NCI-H2081 (cell line): ENCODE results near the gene LRTM1.

Experiments used
- DNase-seq, 2 experiments: peaks; one replicate each; lab custom pipeline; 2025; lab: John Stamatoyannopoulos, UW

Gene LRTM1

GRCh38 chr3:54928046-54928770 is at the start of gene LRTM1:
Gene LRTM1, minus strand, starts transcription at chr3:54928059. Its CDS starts 148 bp downstream, at chr3:54927911.
- DNase-seq, result no peak

- no peak for DNase-seq
These were observed 49.6 kb upstream of the LRTM1 start for GRCh38 chr3:54977439-54977838.

- no peak for DNase-seq
These were observed 43.0 kb upstream of the LRTM1 start for GRCh38 chr3:54970895-54971294.

DNA sequence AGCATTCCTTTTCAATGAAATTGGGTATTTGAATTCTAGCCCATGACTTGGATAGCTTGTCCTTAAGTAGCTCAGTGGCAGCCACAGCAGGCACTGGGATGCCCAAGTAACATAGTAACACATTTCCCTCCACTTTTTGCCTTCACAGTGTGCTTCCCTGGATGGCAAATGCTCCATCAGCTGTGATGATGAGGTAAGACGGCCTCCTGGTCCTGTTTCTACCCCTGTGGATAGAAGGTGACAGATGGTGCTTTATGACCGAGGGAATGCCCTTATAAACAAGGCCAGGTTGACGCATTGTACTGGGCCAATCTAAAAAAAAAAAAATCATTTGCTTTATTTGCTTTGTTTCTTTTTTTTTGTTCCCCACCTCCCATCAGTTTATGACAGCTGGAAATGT is 41.8 kb upstream of the LRTM1 start:
- DNase-seq, result no peak

DNA sequence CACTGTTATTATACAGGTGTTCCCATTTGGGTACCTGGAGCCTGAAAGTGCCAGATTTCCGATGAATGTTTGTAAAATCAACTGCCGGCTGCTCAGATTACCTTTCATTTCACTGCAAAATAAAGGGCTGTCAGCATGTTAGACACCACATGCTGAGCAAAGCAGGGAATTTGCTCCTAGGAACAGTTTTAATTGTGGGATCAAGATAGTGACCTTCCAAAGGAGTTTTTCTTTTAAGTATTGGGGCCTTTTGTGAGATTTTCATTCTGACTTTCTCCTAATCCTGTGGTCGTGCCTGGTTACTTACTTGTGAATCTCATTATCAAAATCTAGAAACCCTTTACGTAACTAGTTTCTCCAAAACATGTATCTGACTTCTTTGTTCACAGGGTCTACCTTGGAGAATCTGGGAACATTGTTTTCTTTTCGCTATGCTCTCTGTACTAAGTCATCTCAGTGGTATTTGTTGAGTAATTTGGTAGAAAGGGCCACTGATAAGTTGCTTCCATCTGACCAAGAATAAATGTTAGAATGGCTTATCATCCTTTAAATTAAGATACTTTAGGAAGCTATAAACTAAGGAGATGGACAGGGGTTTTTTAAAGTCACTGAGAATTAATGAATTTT is 40.8 kb upstream of the LRTM1 start:
- DNase-seq, result peak in 1 of 2 experiments; percentile 33

DNA sequence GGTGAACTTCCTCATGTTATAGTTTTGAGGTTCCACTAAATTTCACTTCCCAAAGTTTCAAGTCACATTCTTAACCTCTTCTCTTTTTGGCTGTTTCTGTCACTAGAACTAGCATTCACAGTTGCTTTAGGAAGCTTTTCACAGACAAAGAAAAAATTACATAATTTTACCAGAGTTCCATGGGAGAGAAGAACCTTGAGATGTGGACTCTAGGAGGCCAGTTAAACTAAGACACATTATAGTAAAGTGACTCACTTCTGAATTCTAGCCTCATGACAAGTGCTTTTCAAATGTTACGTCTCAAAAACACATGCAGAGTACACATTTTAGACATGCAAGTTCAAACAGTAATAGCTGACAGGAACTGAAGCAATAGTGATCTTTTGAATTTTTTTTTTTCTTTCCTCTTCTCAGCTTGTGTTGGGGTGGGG is 39.9 kb upstream of the LRTM1 start:
- DNase-seq, result no peak

- no peak for DNase-seq
These were observed 39.1 kb upstream of the LRTM1 start for GRCh38 chr3:54966979-54967378.

DNA sequence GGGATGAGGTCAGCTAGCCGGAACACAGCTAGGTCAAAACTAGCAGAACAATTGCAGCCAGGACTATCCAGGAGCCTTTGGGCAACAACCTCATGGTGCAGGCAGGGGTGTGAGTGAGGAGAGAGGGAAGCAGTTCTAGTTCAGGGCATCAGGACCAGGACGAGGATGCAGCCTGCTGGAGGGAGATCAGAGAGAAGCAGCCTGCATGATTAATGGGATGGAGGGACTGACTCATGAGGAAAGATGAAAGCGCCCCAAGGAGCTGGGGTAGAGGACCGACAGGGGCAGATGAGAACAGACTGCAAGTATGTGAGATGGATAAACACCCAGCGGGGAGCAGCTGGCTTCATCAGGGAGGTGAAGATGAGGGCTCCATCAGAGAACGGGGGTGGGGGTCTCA is 37.9 kb upstream of the LRTM1 start:
- DNase-seq, result no peak

- DNase-seq, result no peak
These were observed 36.2 kb upstream of the LRTM1 start for GRCh38 chr3:54964081-54964480.

DNA sequence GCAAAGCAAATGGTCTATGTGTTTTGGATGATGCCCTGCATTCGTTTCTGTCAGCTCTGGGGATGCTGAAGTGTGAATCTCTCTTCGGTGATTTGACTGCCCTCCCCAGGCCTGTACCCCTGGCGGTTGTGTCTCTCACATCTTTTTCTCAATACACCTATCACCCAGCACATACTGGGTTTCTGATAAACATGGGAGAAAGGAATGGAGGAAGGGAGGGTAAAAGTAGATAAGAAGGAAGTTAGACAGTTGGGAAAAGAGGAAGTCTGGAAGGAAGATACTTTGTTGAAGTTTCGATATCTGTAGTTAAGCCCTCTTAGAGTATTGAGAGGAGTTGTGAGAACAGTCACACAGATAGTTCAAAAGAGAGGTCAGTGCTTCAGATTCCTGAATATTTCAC is 35.8 kb upstream of the LRTM1 start:
- DNase-seq, result no peak

GRCh38 chr3:54962200-54962599 is 34.3 kb upstream of the LRTM1 start:
- no peak for DNase-seq

GRCh38 chr3:54960701-54961100 is 32.8 kb upstream of the LRTM1 start:
- DNase-seq, result no peak

- no peak for DNase-seq
These were observed 32.2 kb upstream of the LRTM1 start for GRCh38 chr3:54960082-54960481.

DNA sequence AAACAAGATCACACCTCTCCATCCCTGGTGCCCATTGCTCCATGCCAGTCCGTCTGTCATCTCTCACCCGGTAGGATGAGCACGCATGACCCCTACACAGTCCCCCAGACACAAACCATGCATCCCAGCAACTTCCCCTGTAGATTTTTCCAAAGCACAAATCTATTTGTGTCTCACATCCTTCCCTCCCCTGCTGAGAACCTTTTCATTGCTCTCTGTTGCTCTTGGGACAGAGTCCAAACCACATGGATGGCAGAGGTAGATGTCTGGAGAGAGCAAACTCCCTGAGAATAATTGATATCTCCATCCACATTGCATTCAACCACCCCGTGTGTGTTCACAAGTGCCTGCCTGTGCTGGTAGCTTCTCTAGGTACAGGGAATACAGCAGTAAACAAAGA is 29.9 kb upstream of the LRTM1 start:
- DNase-seq, result peak in 1 of 2 experiments; percentile 1

DNA sequence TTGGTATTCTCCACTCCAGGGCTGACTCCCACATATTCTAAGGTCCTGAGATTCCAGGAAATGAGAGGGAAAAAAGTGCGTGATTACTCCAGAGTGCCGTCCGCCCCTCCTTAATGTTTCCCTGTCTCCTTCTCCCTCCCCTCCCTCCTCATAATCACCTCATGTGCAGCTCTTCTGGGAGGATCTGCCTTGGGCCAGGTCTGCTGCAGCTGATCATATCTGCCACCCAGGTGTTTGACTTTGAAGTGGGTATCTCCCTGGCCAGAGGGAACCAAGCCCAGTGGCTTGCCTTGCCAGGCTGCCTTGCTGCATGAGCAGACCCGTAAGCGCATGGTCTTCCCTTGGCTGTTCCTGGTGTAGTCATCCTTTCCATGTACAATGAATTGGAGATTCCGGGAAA is 28.1 kb upstream of the LRTM1 start:
- DNase-seq, result no peak

DNA sequence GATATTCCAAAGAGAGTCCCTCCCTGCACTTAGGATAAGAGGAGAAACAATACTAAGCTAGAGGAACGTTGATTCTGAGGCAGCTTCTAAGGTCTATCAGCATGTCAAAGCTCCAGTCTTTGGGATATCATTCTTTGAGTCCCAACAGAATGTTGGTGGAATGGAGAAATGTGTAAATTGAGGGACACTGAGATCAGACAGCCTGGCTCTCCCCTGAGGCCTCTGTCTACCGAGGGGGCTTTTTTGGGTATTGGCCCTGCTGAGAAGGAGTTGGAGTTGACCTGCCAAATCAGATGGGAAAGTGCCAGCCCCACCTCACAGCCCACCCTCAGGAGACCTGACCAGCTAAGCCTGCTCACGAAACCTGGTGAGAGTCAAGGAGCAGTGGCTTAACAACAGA is 27.6 kb upstream of the LRTM1 start:
- DNase-seq, result no peak

DNA sequence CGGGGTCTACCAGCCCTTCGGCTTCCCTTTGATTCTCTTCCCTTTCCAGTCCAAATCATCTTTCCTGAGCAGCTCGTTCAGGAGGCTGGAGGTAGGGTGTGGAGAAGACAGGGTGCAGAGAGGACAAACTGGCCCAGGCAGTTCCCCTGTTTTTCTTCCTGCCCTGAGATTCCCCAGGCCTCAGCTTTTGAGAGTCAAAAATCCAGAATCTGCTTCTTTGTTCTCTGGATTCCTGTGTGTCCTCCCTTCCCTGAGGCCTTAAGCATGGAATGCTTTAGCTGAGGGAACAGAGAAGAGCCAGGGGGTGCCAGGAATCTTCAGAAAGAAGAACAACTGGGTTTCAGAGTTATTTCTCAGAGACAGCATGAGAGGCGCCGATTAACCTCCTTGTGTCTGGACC is 26.7 kb upstream of the LRTM1 start:
- DNase-seq, result no peak

DNA sequence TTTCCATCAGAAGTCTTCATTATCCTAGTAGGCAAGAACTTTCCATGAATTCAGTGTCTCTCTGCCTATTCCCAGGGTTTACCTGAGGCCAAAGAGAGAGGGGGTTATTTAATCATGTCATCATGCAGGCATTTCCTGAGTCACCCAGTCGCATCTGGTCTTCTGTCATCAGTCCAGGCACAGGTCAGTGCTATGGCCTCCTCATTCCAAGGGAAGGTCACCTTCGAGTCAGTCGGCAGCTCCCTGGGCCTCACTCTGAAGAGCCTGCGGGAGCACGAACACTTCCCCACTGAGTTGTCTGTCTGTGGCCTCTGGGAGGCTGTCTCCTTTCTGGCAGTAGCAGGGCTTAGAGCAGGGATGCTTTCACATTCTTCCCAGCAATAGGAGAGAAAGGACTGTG is 26.2 kb upstream of the LRTM1 start:
- no peak for DNase-seq

DNA sequence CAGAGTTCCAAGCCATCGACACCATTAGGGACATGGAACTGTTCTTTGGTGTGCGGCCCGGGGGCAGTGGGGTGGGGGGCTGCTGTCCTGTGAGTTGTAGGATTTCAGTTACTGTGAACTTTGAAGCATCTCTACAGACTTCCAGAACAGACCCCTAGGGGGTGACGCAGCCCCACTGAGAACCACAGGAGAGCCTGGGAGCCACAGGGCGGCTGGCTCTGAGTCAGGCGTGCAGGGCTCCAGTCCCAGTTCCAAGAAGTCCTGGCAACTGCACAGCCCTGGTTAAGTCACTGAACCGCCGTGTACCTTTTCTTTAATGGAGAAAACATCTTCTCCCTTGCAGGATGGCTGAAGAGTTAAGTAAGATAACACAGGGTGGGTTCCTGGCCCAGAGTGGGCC is 23.5 kb upstream of the LRTM1 start:
- peak in 1 of 2 experiments; percentile 1 for DNase-seq

DNA sequence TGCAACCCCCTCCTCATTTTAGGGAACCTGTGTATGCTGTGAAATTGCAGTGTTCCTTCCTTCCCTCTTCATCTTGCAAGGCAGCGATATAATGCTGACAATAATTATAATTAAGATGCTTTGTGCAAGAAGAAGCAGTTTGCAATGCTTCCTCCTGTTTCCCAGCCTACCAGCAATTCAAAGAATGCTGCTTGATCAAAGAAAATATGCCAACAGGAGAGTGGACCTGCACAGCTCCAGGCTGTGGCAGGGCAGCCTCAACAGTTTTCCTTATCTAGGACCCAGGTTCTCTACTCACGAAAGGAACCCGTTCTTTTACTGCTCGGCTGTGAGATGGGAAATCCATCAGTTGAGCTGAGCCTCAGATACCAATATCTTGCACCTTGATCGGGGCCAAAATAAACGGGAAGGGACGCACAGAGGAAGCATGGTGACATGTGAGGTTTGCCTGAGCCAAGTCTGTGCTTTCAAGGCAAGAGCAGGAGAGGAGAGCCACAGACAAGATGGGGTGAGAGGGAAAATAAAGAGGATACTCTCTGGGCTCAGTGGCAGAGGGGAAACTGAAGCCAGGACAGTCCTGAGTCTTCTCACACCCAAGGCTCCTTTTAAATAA is 22.6 kb upstream of the LRTM1 start:
- DNase-seq, result no peak

DNA sequence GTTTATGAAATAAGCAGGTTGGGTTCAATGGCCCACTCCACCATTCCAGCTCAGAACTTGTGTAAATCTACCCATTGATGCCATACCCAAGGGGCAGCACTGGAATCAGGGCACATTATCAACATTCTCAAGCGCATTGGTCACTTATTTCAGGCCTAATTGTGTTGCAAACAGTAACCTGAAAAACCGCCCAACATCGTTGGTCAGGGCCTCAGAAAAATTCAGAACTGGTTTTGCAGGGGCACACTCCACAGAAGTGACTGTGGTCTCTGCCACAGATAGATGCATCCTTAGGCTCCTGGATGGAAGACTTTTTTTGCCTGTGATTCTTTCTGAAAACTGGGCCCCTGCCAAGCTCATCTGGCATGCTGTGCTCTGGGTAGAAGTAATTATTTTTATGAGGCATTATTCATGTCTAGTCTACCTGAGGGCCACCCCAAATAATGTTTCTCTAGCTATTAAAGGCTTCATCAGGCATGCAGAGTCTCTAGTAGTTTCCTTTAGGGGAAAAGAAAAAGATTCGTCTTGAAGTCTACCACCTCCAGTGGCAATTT is 21.7 kb upstream of the LRTM1 start:
- DNase-seq, result no peak

- no peak for DNase-seq
These were observed 14.0 kb upstream of the LRTM1 start for GRCh38 chr3:54941690-54942362.

GRCh38 chr3:54940971-54941370 is 13.1 kb upstream of the LRTM1 start:
- no peak for DNase-seq
